Measurements from ENCODE around the gene HIBADH.

HIBADH gene

DNA sequence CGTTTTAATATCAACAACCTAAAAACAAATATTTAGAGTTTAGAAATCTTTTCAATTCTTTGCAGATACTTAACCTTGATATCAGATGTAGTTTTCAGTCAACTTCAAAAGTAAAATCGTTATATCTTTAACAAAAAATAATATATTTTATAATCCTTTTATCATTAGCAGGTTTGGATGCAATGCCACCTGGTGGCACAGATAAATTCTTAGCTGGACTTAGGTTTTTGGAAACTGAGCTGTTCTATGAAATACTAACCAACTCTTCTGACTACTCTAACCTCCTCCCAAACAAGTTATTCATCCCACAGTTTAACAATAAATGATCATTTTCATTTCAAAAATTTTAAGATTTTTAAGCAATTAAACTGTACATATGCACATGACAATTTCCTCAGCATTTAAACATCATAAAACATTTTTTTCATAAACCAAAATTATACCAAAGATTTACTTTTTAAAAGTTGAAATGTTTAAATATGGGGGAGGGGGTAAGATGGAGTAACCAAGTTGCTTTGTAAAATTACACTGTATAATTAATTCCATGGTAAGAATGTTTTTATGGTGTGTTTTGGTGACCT lies 56.9 kb downstream of the HIBADH start:
- Histone ChIP-seq H3K9me3 (no peaks in the 10 kb centered on the region), H3K27ac (no peak overlapping the region), H3K4me1 (ENCODE audit: control insufficient read depth in 1 of 2, insufficient read depth in 1 of 2, low read depth in 1 of 2, low read length in 1 of 2) (no peaks in the 10 kb centered on the region), H3K4me3 (ENCODE audit: low read depth in 1 of 2, low read length in 1 of 2) (no peak overlapping the region), H3K36me3 (no peaks in the 10 kb centered on the region), H3K27me3 (no peaks in the 10 kb centered on the region)
- TF ChIP-seq CTCF (IDR thresholded peaks at IDR 0.05), result no peak

GRCh38 chr7:27605283-27605682 lies 57.4 kb downstream of the HIBADH start:
- no peak for TF ChIP-seq CTCF (IDR thresholded peaks at IDR 0.05)
- no peak overlapping the region for H3K4me3 ChIP-seq (ENCODE audit: low read depth in 1 of 2, low read length in 1 of 2)

DNA sequence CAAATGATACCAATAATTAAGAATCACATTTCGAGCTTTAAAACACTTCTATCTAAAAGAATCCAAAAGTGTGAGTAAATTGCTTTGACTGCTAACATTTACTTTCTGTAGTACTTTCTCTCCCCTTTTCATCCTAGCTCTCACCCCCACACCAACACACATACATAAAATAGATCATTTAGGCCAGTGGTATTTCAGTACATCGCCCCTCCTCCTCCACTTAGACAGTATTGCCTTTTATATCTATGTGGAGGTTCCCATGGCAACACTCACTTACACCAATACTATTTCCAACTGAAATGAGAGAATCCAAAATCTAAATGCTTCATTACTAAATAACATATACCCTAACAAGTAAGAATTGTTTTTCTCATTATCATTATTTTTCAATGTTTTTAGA lies 58.9 kb downstream of the HIBADH start:
- no peaks in the 10 kb centered on the region for H3K9me3 ChIP-seq
- no peaks in the 10 kb centered on the region for H3K27me3 ChIP-seq
- H3K4me1 ChIP-seq (ENCODE audit: control insufficient read depth in 1 of 2, insufficient read depth in 1 of 2, low read depth in 1 of 2, low read length in 1 of 2), result no peaks in the 10 kb centered on the region
- TF ChIP-seq CTCF (IDR thresholded peaks at IDR 0.05), result no peak
- H3K4me3 ChIP-seq (ENCODE audit: low read depth in 1 of 2, low read length in 1 of 2), result no peak overlapping the region
- no peaks in the 10 kb centered on the region for H3K36me3 ChIP-seq
- H3K27ac ChIP-seq, result no peak overlapping the region

More at GRCh38 chr7:27605283-27605682, 57.4 kb downstream of the HIBADH start:
- Histone ChIP-seq H3K27ac (no peak overlapping the region), H3K36me3 (no peaks in the 10 kb centered on the region), H3K27me3 (no peaks in the 10 kb centered on the region), H3K9me3 (no peaks in the 10 kb centered on the region), H3K4me1 (ENCODE audit: control insufficient read depth in 1 of 2, insufficient read depth in 1 of 2, low read depth in 1 of 2, low read length in 1 of 2) (no peaks in the 10 kb centered on the region)

DNA sequence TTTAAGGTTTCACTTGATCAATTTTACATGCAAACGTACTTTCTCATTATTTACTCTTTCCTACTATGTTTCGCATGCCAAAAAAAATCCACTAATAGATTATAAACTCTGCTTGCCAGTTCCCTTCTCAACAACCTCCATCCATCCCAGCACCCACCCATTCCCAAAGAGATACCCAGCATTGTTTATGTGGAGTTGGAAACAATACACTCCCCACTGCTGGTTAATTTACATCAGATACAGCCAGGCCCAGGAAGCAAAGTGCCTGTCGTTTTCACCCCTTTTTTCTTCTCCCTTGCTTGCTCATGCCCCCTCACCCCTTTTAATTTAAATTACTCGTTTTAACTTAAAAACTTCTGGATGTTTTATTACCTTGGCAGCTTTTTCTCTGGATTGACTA lies 59.9 kb downstream of the HIBADH start:
- Histone ChIP-seq H3K27ac (no peak overlapping the region), H3K36me3 (no peaks in the 10 kb centered on the region), H3K27me3 (no peaks in the 10 kb centered on the region), H3K4me3 (ENCODE audit: low read depth in 1 of 2, low read length in 1 of 2) (no peak overlapping the region), H3K9me3 (no peaks in the 10 kb centered on the region), H3K4me1 (ENCODE audit: control insufficient read depth in 1 of 2, insufficient read depth in 1 of 2, low read depth in 1 of 2, low read length in 1 of 2) (no peaks in the 10 kb centered on the region)
- TF ChIP-seq CTCF (IDR thresholded peaks at IDR 0.05), result no peak

DNA sequence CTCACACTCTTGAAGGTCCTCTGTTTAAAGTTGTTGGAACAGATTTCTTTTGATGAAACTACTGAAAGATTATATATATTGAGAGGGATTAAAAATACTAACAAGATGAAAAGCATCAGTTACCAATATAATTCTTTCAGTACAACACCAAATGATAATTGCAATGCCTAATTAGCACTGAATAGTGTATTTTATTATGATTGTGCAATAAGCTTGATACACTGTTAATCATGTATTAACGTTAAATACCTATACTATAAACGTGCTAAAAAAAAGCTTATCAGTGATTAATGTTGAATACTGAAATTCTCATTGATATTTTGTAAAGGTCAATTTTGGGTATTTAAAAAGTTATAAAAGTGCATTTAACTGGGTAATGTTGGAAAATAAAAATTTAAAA lies 61.5 kb downstream of the HIBADH start:
- Histone ChIP-seq H3K27me3 (no peaks in the 10 kb centered on the region), H3K9me3 (no peaks in the 10 kb centered on the region), H3K36me3 (no peaks in the 10 kb centered on the region), H3K4me1 (ENCODE audit: control insufficient read depth in 1 of 2, insufficient read depth in 1 of 2, low read depth in 1 of 2, low read length in 1 of 2) (no peaks in the 10 kb centered on the region), H3K4me3 (ENCODE audit: low read depth in 1 of 2, low read length in 1 of 2) (no peak overlapping the region), H3K27ac (no peak overlapping the region)
- no peak for TF ChIP-seq CTCF (IDR thresholded peaks at IDR 0.05)

- no peak for TF ChIP-seq CTCF (IDR thresholded peaks at IDR 0.05)
- H3K4me1 ChIP-seq (ENCODE audit: control insufficient read depth in 1 of 2, insufficient read depth in 1 of 2, low read depth in 1 of 2, low read length in 1 of 2), result no peaks in the 10 kb centered on the region
- H3K9me3 ChIP-seq, result no peaks in the 10 kb centered on the region
- no peak overlapping the region for H3K27ac ChIP-seq
- H3K36me3 ChIP-seq, result no peaks in the 10 kb centered on the region
- H3K27me3 ChIP-seq, result no peaks in the 10 kb centered on the region
- no peak overlapping the region for H3K4me3 ChIP-seq (ENCODE audit: low read depth in 1 of 2, low read length in 1 of 2)
Measured at GRCh38 chr7:27600247-27600646, 62.4 kb downstream of the HIBADH start.

Data from neutrophil (primary cell).